GM21381 (cell line): ENCODE measurements around the gene MRPL1.
"Not testable (repeated sequence)": the region's sequence is repeated elsewhere in the genome, so short reads cannot be mapped to it uniquely, and the experiment has no call there.

ENCODE experiments used
- ATAC-seq: cut with Tn5 transposase; IDR thresholded peaks from one replicate; pipeline ENCODE4 v1.9.1; 2021; ENCODE audit warnings: mild to moderate bottlenecking, moderate library complexity; ENCODE audit not compliant: unreplicated experiment

MRPL1 gene

GRCh38 chr4:77849278-77849965 lies 13.2 kb upstream of the MRPL1 start:
- no peak for ATAC-seq

GRCh38 chr4:77852892-77853495 lies 9.6 kb upstream of the MRPL1 start:
- ATAC-seq, result peak; percentile 96

DNA sequence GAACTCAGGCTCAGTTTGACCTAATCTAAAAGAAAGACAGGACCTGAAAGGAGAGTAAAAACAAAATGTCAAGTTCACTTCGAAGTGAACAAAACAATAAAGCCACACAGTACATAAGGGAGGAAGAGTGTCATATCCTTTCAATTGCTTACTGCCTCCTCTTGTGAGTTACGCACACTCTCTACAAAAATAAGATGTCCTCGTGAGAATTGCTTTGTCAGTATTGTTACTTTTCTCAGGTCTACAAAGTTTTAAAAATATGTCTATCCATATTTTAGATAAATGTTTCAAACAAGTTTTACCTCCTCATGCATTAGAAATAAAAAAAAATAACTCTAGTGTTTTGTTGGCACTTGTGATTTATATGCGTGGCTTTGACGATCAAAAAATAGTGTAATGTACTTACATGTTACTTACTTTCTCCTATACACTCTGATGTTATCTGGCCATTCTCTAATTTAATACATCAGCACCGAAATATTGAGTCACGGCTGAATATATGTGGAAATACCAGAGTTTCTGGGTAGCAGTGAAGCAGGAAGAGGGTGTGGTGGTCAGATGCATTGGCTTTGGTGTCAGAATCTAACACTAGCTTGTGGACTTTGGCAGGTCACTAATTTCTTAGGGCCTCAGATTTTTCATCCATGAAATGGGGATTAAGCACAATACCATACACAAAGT lies 8.1 kb upstream of the MRPL1 start:
- ATAC-seq, result no peak

DNA sequence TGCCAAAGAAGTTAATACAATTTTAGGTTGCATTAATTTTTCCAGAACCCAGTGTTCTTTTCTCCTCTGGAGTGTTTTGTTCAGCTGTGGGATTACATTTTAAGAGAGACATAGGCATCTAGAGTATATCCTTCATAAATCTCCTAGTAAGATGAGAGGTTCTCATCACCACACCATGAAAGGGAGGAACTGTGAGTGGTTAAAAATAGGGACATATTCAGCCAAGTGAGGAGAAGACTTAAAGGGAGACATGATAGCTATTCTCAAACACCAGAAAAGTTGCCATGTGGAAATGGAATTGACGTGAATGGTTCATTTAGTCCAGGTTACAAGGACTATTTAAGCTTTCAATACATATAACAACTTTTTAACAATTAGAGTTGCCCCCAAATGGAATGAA lies 6.5 kb upstream of the MRPL1 start:
- ATAC-seq, result no peak

DNA sequence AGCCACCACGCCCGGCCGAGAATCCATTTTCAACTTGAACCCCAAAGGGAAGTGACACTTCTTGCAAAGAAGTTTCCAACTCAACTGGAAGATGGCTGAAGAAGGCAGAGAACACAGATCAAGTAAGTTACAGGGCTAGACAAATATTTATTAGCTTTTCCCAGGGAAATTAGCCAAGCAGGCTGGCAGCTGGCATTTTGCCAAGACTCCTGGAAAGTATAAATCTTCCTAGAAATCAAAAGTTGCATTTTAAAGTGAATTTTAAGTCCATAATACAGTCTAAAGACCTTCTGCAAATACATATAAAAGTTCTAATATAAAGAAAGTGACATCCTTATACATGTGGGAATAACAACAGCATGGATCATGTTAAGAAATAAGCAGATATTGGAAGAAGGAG lies 3.4 kb upstream of the MRPL1 start:
- ATAC-seq, result no peak

- no peak for ATAC-seq
These were observed 1.1 kb upstream of the MRPL1 start for GRCh38 chr4:77861495-77861894.

DNA sequence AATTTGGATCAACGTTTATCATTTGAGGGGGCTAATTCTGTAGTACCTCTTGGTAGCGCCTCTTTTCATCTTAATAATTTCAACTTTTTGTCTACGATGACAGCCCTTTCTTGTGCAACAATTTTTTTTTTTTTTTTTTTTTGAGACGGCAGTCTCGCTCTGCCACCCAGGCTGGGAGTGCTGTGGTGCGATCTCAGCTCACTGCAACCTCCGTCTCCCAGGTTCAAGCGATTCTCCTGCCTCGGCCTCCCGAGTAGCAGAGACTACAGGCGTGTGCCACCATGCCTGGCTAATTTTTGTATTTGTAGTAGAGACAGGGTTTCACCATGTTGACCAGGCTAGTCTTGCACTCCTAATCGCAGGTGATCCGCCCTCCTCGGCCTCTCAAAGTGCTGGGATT lies 711 bp downstream of the MRPL1 start:
- not testable (repeated sequence) for ATAC-seq

GRCh38 chr4:77865259-77865658 lies 2.6 kb downstream of the MRPL1 start:
- ATAC-seq, result no peak

GRCh38 chr4:77872723-77873445 lies 10.3 kb downstream of the MRPL1 start:
- no peak for ATAC-seq

DNA sequence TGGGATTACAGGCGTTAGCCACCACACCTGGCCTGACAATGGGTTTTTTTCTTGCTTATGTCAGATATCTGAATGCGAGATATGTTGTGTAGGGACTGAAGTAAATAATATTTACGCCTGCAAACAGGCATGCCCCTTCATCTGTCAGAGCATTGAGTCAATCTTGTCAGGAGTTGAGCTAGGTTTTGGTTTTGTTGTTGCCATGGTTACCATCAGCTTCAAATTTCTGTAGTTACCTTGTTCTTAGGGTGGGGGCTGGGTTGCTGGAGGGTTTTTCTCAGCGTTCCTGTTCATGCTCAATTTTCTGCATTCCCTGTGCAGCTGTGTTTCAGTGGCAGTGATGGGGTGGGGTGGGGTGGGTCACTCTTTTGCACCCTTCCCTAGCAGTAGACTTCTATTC lies 14.5 kb downstream of the MRPL1 start:
- ATAC-seq, result no peak

DNA sequence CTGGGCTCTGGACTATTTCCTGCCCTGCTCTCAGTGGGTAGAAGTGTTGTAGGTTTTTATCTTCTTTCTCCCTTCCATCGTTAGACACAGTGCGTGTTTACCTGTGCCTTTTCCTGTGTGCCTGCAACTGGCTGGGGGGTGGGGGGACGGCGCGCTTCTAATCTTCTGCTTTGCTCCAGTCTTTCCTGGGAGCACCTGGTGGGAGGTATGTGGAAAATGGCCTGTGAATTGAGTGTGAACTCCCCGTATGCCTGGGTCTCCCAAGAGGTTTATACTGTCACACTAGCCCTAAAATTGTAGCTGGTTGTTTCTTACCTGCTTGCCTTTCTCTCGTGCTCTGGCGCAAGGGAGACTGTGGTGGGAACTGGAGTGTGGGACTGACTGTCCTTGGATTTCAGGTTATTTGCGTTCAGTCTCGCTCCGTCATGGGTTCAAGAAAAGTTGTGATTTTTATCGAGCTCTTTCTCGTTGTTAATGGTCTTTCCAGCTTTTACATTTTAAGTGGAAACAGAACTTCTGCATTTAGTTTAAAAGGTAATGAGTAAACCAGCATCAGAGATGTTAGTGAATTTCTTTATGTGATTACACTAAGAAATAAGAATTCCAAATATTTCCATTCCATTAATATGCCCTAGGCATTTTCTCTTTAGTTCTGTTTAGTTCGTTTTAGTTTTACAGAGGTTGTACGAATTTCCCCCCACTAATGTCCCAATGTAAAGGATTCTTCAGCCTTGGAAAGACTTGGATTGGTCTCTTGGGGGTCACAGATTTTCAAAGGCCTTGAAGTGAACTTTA lies 15.3 kb downstream of the MRPL1 start:
- ATAC-seq, result no peak

DNA sequence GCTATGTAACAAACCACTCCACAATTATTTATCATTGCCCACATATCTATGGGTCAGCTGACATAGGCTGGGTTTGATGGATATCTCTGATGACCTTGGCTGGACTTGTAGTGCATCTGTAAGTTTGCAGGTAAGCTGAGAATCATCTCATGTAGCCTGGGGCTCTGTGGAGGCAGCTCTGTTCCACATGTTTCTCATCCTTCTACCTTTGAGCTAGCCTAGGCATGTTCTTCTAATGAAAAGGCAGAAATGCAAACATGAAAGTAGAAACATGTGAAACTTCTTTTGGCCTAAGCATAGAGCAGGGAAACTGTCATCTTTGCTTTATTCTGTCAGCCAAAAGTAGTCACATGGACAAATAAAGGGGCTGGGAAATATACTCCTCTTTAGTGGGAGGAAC lies 18.2 kb downstream of the MRPL1 start:
- ATAC-seq, result no peak

- ATAC-seq, result no peak
These were observed 19.0 kb downstream of the MRPL1 start for GRCh38 chr4:77881460-77882295.

DNA sequence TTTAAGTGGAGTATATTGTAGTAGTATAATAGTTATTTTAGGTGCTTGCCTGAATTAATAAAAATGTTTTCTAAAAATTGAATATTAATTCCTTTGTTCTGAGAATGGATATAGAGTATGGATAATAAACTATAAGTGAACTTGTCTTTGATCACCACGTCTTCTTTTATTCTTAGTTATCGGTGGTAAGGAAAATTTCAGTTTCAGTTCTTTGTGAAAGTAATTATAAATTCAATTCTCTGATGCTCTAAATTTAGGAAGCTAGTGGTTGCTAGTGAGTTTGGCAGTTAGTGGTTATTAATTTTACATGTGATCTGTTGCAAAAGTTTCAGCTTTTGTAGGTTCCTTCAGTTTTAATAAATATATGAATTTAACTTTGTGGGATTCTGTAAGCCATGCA lies 30.8 kb downstream of the MRPL1 start:
- peak; percentile 81 for ATAC-seq

- ATAC-seq, result no peak
These were observed 37.0 kb downstream of the MRPL1 start for GRCh38 chr4:77899607-77900006.

GRCh38 chr4:77903186-77903585 lies 40.6 kb downstream of the MRPL1 start:
- ATAC-seq, result no peak

DNA sequence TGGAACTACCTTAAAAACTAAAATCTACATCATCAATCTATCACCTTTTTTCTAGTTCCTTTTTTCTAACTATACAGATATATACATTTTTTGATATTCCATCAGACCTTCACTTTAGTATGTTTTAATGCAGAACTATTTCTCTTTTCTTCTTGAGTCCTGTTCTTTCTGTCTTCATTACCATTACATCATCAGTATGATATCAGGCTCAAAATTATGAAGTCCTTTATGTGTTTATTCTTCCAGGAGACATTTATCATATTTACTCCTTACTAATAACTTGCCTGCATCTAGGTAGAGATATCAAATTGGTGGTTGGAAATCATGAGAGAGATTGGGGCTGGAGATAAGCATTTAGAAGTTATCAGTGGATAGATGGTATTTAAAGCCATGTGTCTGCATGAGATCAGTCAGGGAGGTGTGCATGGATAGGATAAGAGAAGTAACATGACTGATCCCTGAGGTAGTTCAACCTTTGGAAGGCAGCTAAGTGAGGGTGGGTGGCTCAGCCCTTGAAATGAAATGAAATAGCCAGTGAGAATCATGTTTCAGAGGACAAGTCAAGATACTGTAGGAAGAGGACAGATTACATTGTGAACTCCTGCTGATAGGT lies 43.1 kb downstream of the MRPL1 start:
- no peak for ATAC-seq

GRCh38 chr4:77910676-77911075 lies 48.0 kb downstream of the MRPL1 start:
- no peak for ATAC-seq

GRCh38 chr4:77911091-77911490 lies 48.5 kb downstream of the MRPL1 start:
- ATAC-seq, result no peak
